ENCODE data around the gene SIAH2.

DNA sequence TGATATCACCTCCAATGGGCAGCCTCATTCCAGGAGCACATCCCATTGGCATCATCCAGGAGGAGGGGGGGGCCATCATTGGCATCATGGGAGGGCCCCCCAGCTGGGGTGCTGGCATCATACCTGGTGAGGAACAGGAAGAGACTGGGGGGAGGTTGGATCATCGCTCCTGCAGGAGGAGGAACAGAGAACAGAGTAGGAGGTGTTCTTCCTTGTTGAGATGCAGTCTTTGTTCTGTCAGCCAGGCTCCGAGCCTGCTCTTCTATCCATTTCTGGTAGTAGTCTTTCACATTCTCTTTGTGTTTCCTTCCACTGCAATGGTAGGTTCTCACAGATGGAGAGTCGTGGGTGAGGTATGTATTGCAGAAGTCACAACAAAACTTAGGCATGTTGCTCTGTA, 42.5 kb downstream of the SIAH2 start:
- TF ChIP-seq POLR2A (IDR thresholded peaks at IDR 0.05; ENCODE audit: low read length) (no peak), GATA1 (IDR thresholded peaks at IDR 0.05; ENCODE audit: low read depth, low read length) (no peak)
